WTC11 (cell line): ENCODE results near the gene VEGFA. TPM values are rescaled to one million over a fixed set of nuclear protein-coding genes. Genes with fewer than 3 reads are reported as not detected.

ENCODE experiments used
- ATAC-seq: fragments of 200-7000 bp; cut with Tn5 transposase; 2 replicates; pipeline ENCODE4 v1.10.0; 2021; ENCODE audit warnings: mild to moderate bottlenecking, moderate library complexity
- CTCF ChIA-PET: fragments of 300-600 bp; sonication (Branson Sonifier 250); formaldehyde crosslinking; loops from one replicate; lab custom pipeline; 2021; ENCODE audit warnings: antibody characterized with exemption; lab: Charles Lee
- POLR2A ChIA-PET: fragments of 350-600 bp; sonication (Branson Sonifier 250); formaldehyde crosslinking; loops from one replicate; lab custom pipeline; 2021; ENCODE audit warnings: antibody characterized with exemption; lab: Charles Lee
- DNase-seq: peaks from one replicate; pipeline ENCODE4 v3.0.0; 2021; ENCODE audit warnings: low spot score
- H3K27ac Mint-ChIP-seq: 2 replicates; pipeline ENCODE4 v1.8.0; 2021; ENCODE audit warnings: mixed read lengths
- H3K27me3 Mint-ChIP-seq: 2 replicates; pipeline ENCODE4 v1.8.0; 2021; ENCODE audit warnings: low read depth, mild to moderate bottlenecking, moderate library complexity, mixed read lengths
- H3K36me3 Mint-ChIP-seq: 2 replicates; pipeline ENCODE4 v1.8.0; 2021; ENCODE audit warnings: mixed read lengths
- H3K4me1 Mint-ChIP-seq: 2 replicates; pipeline ENCODE4 v1.8.0; 2022; ENCODE audit warnings: mixed read lengths
- H3K4me3 Mint-ChIP-seq: 2 replicates; pipeline ENCODE4 v1.8.0; 2021; ENCODE audit warnings: mild to moderate bottlenecking, moderate library complexity, mixed read lengths
- H3K9me3 Mint-ChIP-seq: 2 replicates; pipeline ENCODE4 v1.8.0; 2021; ENCODE audit warnings: mixed read lengths
- FOXJ3 ChIP-seq: sonication (generic); formaldehyde crosslinking; IDR thresholded peaks from 2 replicates; pipeline ENCODE4 v1.9.0; 2021; ENCODE audit warnings: missing genetic modification reagents, mild to moderate bottlenecking, borderline replicate concordance
- FOXP1 ChIP-seq: sonication (generic); formaldehyde crosslinking; IDR thresholded peaks from 2 replicates; pipeline ENCODE4 v1.8.0; 2022; ENCODE audit warnings: missing genetic modification reagents, mild to moderate bottlenecking, moderate library complexity, borderline replicate concordance
- HMGA2 ChIP-seq: fragments of 250-450 bp; sonication (Bioruptor Pico); IDR thresholded peaks from 2 replicates; pipeline ENCODE4 v1.4.0; 2021; ENCODE audit warnings: mild to moderate bottlenecking, moderate library complexity
- MYBL2 ChIP-seq: sonication (generic); formaldehyde crosslinking; IDR thresholded peaks from 2 replicates; pipeline ENCODE4 v1.8.1; 2023; ENCODE audit warnings: mild to moderate bottlenecking, moderate library complexity, missing genetic modification reagents
- NFE2L1 ChIP-seq: sonication (generic); formaldehyde crosslinking; IDR thresholded peaks from 2 replicates; pipeline ENCODE4 v1.8.1; 2023; ENCODE audit warnings: missing genetic modification reagents
- RELA ChIP-seq: sonication (generic); formaldehyde crosslinking; IDR thresholded peaks from 2 replicates; pipeline ENCODE4 v1.8.1; 2022; ENCODE audit warnings: missing genetic modification reagents, mild to moderate bottlenecking, borderline replicate concordance
- TP53 ChIP-seq: sonication (generic); formaldehyde crosslinking; IDR thresholded peaks from 2 replicates; pipeline ENCODE4 v1.8.1; 2023; ENCODE audit warnings: mild to moderate bottlenecking, missing genetic modification reagents
- ZNF219 ChIP-seq: sonication (generic); formaldehyde crosslinking; IDR thresholded peaks from 2 replicates; pipeline ENCODE4 v1.8.0; 2023; ENCODE audit warnings: missing genetic modification reagents, mild to moderate bottlenecking, borderline replicate concordance
- total RNA-seq: library from RNA; stranded (reverse); gene quantifications from 3 replicates; pipeline ENCODE4 v1.2.3, GENCODE V29; 2021
- TF ChIP-seq, protein P1 (sequence below): sonication (generic); formaldehyde crosslinking; IDR thresholded peaks from 2 replicates; pipeline ENCODE4 v1.8.1; 2023; ENCODE audit warnings: mild to moderate bottlenecking, missing genetic modification reagents
- TF ChIP-seq, protein P2 (sequence below): fragments of 200-600 bp; IDR thresholded peaks from 2 replicates; pipeline ENCODE4 v1.8.0; 2022; ENCODE audit warnings: antibody characterized with exemption
- TF ChIP-seq, protein P3 (sequence below): sonication (generic); formaldehyde crosslinking; IDR thresholded peaks from 2 replicates; pipeline ENCODE4 v1.8.0; 2023; ENCODE audit warnings: missing genetic modification reagents, mild to moderate bottlenecking, borderline replicate concordance
- TF ChIP-seq, protein P4 (sequence below): sonication (generic); formaldehyde crosslinking; IDR thresholded peaks from 2 replicates; pipeline ENCODE4 v1.8.1; 2022; ENCODE audit warnings: low read depth, mild to moderate bottlenecking, moderate library complexity, missing genetic modification reagents, borderline replicate concordance
- TF ChIP-seq, protein P5 (sequence below): sonication (generic); formaldehyde crosslinking; IDR thresholded peaks from 2 replicates; pipeline ENCODE4 v1.8.1; 2023; ENCODE audit warnings: mild to moderate bottlenecking, moderate library complexity, missing genetic modification reagents
- TF ChIP-seq, protein P6 (sequence below): sonication (generic); formaldehyde crosslinking; IDR thresholded peaks from 2 replicates; pipeline ENCODE4 v1.8.0; 2022; ENCODE audit warnings: mild to moderate bottlenecking, missing genetic modification reagents

VEGFA gene
- total RNA-seq, 1 experiment from 2014 or later = 43.8 TPM

DNA sequence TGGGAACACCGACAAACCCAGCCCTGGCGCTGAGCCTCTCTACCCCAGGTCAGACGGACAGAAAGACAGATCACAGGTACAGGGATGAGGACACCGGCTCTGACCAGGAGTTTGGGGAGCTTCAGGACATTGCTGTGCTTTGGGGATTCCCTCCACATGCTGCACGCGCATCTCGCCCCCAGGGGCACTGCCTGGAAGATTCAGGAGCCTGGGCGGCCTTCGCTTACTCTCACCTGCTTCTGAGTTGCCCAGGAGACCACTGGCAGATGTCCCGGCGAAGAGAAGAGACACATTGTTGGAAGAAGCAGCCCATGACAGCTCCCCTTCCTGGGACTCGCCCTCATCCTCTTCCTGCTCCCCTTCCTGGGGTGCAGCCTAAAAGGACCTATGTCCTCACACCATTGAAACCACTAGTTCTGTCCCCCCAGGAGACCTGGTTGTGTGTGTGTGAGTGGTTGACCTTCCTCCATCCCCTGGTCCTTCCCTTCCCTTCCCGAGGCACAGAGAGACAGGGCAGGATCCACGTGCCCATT lies 15.3 kb downstream of the VEGFA start:
- Mint-ChIP-seq H3K27me3 (no peaks in the 10 kb centered on the region), H3K9me3 (no peaks in the 10 kb centered on the region), H3K4me1 (no peaks in the 10 kb centered on the region), H3K27ac (no peak overlapping the region), H3K4me3 (no peak overlapping the region), H3K36me3 (peaks cover 43% of the 10 kb centered on the region)
- ATAC-seq (no peak), DNase-seq (no peak)
- CTCF ChIA-PET = interaction anchor here (1.0 to 3.0 kb wide), 3 partner anchors 16 to 294 kb away, joined by 3 to 16 read pairs (median 8); partner anchors contain the start of gene VEGFA
- POLR2A ChIA-PET = interaction anchor here (0.7 kb wide), 1 partner anchor 37 kb away, joined by 3 read pairs; no protein-coding TSS in a partner anchor
- TF ChIP-seq FOXJ3 (CRISPR knock-in tag) = no peak
- TF ChIP-seq MYBL2 = no peak
- TF ChIP-seq, protein P1, sequence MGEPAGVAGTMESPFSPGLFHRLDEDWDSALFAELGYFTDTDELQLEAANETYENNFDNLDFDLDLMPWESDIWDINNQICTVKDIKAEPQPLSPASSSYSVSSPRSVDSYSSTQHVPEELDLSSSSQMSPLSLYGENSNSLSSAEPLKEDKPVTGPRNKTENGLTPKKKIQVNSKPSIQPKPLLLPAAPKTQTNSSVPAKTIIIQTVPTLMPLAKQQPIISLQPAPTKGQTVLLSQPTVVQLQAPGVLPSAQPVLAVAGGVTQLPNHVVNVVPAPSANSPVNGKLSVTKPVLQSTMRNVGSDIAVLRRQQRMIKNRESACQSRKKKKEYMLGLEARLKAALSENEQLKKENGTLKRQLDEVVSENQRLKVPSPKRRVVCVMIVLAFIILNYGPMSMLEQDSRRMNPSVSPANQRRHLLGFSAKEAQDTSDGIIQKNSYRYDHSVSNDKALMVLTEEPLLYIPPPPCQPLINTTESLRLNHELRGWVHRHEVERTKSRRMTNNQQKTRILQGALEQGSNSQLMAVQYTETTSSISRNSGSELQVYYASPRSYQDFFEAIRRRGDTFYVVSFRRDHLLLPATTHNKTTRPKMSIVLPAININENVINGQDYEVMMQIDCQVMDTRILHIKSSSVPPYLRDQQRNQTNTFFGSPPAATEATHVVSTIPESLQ (CRISPR knock-in tag) = no peak
- TF ChIP-seq, protein P2, sequence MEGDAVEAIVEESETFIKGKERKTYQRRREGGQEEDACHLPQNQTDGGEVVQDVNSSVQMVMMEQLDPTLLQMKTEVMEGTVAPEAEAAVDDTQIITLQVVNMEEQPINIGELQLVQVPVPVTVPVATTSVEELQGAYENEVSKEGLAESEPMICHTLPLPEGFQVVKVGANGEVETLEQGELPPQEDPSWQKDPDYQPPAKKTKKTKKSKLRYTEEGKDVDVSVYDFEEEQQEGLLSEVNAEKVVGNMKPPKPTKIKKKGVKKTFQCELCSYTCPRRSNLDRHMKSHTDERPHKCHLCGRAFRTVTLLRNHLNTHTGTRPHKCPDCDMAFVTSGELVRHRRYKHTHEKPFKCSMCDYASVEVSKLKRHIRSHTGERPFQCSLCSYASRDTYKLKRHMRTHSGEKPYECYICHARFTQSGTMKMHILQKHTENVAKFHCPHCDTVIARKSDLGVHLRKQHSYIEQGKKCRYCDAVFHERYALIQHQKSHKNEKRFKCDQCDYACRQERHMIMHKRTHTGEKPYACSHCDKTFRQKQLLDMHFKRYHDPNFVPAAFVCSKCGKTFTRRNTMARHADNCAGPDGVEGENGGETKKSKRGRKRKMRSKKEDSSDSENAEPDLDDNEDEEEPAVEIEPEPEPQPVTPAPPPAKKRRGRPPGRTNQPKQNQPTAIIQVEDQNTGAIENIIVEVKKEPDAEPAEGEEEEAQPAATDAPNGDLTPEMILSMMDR = no peak
- TF ChIP-seq ZNF219 = no peak
- TF ChIP-seq, protein P3, sequence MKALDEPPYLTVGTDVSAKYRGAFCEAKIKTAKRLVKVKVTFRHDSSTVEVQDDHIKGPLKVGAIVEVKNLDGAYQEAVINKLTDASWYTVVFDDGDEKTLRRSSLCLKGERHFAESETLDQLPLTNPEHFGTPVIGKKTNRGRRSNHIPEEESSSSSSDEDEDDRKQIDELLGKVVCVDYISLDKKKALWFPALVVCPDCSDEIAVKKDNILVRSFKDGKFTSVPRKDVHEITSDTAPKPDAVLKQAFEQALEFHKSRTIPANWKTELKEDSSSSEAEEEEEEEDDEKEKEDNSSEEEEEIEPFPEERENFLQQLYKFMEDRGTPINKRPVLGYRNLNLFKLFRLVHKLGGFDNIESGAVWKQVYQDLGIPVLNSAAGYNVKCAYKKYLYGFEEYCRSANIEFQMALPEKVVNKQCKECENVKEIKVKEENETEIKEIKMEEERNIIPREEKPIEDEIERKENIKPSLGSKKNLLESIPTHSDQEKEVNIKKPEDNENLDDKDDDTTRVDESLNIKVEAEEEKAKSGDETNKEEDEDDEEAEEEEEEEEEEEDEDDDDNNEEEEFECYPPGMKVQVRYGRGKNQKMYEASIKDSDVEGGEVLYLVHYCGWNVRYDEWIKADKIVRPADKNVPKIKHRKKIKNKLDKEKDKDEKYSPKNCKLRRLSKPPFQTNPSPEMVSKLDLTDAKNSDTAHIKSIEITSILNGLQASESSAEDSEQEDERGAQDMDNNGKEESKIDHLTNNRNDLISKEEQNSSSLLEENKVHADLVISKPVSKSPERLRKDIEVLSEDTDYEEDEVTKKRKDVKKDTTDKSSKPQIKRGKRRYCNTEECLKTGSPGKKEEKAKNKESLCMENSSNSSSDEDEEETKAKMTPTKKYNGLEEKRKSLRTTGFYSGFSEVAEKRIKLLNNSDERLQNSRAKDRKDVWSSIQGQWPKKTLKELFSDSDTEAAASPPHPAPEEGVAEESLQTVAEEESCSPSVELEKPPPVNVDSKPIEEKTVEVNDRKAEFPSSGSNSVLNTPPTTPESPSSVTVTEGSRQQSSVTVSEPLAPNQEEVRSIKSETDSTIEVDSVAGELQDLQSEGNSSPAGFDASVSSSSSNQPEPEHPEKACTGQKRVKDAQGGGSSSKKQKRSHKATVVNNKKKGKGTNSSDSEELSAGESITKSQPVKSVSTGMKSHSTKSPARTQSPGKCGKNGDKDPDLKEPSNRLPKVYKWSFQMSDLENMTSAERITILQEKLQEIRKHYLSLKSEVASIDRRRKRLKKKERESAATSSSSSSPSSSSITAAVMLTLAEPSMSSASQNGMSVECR = no peak
- no peak for TF ChIP-seq NFE2L1 (CRISPR knock-in tag)
- no peak for TF ChIP-seq RELA
- TF ChIP-seq FOXP1 (CRISPR knock-in tag) = no peak
- TF ChIP-seq, protein P4, sequence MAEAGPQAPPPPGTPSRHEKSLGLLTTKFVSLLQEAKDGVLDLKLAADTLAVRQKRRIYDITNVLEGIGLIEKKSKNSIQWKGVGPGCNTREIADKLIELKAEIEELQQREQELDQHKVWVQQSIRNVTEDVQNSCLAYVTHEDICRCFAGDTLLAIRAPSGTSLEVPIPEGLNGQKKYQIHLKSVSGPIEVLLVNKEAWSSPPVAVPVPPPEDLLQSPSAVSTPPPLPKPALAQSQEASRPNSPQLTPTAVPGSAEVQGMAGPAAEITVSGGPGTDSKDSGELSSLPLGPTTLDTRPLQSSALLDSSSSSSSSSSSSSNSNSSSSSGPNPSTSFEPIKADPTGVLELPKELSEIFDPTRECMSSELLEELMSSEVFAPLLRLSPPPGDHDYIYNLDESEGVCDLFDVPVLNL (CRISPR knock-in tag) = no peak
- no peak for TF ChIP-seq TP53 (CRISPR knock-in tag)
- no peak for TF ChIP-seq HMGA2
- TF ChIP-seq, protein P5, sequence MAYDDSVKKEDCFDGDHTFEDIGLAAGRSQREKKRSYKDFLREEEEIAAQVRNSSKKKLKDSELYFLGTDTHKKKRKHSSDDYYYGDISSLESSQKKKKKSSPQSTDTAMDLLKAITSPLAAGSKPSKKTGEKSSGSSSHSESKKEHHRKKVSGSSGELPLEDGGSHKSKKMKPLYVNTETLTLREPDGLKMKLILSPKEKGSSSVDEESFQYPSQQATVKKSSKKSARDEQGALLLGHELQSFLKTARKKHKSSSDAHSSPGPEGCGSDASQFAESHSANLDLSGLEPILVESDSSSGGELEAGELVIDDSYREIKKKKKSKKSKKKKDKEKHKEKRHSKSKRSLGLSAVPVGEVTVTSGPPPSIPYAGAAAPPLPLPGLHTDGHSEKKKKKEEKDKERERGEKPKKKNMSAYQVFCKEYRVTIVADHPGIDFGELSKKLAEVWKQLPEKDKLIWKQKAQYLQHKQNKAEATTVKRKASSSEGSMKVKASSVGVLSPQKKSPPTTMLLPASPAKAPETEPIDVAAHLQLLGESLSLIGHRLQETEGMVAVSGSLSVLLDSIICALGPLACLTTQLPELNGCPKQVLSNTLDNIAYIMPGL (CRISPR knock-in tag) = no peak
- TF ChIP-seq, protein P6, sequence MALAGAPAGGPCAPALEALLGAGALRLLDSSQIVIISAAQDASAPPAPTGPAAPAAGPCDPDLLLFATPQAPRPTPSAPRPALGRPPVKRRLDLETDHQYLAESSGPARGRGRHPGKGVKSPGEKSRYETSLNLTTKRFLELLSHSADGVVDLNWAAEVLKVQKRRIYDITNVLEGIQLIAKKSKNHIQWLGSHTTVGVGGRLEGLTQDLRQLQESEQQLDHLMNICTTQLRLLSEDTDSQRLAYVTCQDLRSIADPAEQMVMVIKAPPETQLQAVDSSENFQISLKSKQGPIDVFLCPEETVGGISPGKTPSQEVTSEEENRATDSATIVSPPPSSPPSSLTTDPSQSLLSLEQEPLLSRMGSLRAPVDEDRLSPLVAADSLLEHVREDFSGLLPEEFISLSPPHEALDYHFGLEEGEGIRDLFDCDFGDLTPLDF (CRISPR knock-in tag) = no peak
- TF ChIP-seq, all 79 proteins: peak for 0
